GM12801 (cell line): Measurements from ENCODE around the gene FBXO30.

Experiments used
- TF ChIP-seq, protein P1 (sequence below): IDR thresholded peaks from one replicate; pipeline ENCODE4 v1.5.1; 2011; ENCODE audit warnings: control low read depth; ENCODE audit not compliant: insufficient read length; ENCODE audit errors: extremely low read depth

The FBXO30 gene

DNA sequence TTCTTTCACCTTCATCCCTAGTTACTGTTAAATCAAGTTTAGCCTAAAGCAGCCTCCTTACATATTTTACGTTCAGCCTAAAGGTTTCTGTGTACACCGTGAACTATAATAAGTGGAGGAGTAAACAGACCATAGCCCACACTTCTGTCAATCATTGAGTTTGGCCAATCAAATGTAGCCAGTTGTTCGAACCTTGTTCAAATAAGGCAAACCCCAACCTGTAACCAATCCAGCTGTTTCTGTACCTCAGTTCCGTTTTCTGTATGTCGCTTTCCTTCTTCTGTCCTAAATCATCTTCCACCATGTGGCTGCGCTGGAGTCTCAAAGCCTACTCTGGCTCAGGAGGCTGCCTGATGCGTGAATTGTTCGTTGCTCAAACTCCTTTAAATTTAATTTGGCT lies 1.8 kb upstream of the FBXO30 start:
- TF ChIP-seq, protein P1, sequence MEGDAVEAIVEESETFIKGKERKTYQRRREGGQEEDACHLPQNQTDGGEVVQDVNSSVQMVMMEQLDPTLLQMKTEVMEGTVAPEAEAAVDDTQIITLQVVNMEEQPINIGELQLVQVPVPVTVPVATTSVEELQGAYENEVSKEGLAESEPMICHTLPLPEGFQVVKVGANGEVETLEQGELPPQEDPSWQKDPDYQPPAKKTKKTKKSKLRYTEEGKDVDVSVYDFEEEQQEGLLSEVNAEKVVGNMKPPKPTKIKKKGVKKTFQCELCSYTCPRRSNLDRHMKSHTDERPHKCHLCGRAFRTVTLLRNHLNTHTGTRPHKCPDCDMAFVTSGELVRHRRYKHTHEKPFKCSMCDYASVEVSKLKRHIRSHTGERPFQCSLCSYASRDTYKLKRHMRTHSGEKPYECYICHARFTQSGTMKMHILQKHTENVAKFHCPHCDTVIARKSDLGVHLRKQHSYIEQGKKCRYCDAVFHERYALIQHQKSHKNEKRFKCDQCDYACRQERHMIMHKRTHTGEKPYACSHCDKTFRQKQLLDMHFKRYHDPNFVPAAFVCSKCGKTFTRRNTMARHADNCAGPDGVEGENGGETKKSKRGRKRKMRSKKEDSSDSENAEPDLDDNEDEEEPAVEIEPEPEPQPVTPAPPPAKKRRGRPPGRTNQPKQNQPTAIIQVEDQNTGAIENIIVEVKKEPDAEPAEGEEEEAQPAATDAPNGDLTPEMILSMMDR = no peak

DNA sequence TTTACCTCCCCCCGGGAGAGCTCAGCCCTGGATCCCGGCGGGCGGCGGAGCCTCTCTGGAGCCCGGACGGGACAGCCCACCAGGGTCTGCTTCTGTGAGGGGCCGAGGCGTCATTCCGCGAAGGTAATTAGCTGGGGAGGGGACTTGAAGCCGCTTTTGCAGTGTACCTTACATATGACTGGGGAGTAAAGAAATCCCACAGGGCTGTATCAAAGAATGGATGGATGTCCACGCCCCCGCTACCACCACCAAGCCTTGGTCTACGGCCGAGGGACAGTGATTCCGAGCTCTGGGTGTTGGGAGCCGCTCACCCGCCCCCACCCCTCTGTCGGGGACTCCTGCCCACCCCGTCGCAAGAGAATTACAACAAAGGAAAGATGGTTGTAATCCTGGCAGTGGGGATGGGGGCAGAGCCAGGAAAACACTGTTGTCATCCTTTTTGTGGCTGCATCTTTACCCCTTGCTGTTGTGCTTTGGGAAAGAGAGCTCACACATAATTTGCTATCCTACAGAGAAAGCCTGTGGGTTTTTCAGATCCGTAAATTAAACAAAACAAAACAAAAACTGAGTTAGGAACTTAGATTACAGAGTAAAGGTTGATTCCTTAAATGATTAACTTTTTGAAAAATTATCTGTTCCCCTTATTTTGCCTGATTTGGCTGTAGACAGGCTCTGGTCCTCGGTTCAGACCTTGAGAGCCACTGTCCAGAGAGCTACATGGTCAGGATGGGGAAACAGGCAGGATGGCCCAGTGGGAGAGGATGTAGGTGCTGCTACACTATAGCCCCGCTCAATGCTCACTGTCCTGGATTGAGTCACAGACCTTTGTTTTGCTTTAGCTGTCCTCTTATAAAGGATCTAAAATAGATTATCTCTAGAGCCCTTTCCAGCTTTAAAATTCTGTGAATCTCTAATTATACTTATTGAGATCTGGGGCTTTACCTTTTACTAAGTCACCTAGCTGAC lies 997 bp upstream of the FBXO30 start:
- TF ChIP-seq, protein P1 = no peak

DNA sequence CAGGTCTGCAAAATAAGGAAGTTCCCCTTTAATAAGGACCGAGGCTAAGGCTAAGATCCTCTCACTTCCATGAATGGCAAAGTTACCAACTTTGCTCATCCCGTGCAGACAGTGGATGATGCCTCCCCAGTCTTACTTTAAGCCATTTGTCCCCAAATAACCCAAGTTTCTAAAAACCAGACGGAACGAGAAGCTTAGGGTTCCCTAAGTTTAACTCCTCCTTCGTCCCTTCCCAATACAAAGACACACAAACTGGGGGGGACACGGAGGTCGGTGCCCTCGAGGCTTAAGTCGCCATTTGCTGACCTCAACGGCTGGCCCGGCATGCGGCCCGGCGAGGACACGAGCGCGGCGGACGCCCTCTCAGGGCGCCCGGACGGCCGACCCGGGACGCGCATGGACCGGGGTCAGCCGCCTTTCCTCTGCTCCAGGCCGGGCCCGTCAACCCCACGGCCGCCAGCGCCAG lies 527 bp downstream of the FBXO30 start:
- TF ChIP-seq, protein P1 = no peak

DNA sequence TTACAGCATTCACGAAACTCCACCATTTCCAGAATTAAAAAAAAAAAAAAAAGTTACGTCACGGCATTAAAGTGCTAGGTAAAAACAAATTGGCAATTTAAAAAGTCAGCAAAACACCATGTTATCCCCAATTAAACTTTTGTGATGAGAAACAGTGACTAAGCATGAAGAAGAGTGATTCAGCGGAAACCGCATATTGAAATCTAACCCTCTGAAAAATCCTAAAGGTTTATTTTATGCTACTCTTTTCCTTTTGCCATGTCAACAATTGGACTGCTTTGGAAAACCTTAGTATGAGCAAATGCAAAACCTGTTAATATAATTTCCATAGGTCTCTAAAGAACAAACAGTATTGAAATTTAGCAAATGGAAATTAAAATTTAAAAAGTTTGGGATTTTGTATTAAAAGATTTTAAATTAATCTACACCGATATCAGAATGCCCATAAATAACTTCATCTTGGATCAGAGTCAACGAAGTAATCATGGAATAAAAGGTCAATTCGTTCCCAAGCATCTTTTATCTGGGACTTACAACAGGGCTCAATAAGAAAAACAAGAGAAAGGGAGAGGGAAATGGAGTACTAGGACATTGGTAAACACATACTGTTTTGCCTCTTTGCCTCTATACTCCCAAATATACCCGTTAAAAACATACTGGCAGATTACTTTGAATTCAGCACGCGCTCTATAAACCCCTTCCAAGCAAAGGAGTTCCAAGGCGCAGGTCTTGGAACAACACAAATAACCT lies 1.1 kb downstream of the FBXO30 start:
- TF ChIP-seq, protein P1 = no peak

DNA sequence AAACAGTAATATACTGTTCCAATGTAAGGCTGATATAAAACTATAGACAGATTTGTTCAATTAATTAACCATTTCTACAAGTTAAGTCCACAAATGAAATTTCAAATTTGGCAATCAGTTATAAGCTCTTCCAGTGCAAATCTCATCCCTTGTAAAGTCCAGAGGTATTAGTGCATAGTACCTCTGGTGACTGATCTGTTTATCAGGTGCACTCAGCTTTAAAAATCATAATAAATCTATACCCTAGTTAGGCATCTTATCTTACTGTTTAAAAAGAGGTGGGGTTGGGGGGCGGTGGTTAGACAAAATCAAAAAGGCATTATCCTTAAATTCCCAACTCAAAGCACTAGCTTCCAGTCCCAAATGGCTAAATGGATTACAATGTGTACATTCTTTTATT lies 2.9 kb downstream of the FBXO30 start:
- TF ChIP-seq, protein P1 = no peak

DNA sequence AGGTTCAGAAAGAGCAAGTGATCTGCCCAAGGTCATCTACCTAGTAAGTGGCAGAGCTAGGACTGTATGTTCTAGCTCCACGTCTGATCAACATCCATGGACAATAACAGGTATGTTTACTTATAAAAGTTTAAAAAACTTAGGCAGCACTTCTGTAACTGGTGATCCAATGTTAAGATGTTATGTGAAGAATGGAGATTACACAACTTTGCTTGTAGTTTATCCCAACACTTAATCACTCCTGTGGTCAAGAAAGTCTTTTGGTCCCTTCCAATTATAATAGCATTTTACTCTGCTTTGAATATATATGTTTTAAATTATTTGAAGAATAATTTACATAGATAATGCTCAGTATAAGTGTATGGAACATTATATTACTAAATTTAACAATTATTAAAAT lies 4.8 kb downstream of the FBXO30 start:
- TF ChIP-seq, protein P1 = no peak

DNA sequence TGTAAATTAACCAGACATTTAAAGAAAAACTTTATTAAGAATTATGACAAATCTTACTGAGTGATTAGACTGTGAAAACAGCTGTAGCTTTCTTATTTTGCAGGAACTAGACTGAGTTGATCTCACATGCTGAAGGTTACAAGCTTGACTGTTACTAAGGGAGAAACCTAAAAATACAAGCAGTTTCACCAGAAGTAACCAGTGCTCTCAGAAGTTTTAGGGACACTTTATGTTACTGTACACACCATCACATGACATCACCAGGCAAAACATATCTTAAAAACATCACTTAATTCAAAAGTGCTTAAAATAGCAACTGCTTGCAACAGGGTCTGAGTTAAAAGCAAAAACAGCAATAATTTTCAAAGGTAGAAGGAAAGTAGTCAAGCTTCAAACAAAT lies 5.4 kb downstream of the FBXO30 start:
- TF ChIP-seq, protein P1 = no peak
